Measurements from ENCODE around the gene PCDHGB4. TPM values are rescaled to one million over a fixed set of nuclear protein-coding genes. Genes with fewer than 3 reads are reported as not detected.
A peak's percentile ranks its signal among the peaks of the same experiment; 100 is the strongest.

The PCDHGB4 gene
- total RNA-seq, 1 donor from 2014 or later, result 13.0 TPM

- H3K4me1 Mint-ChIP-seq (ENCODE audit: unreplicated experiment), result no peaks in the 10 kb centered on the region
- H3K27me3 Mint-ChIP-seq, result peaks cover 2% of the 10 kb centered on the region
- H3K4me3 Mint-ChIP-seq, result peak within 1 kb of the TSS; percentile 83
- H3K27ac Mint-ChIP-seq, result peak within 1 kb of the TSS; percentile 74
- H3K9me3 Mint-ChIP-seq, result peaks cover 31% of the 10 kb centered on the region
- TF ChIP-seq CTCF (conservative IDR thresholded peaks at IDR 0.05), result no peak
- no peak for DNase-seq (ENCODE audit: extremely low spot score, unreplicated experiment)
- H3K36me3 Mint-ChIP-seq, result peaks cover 61% of the 10 kb centered on the region
These were observed 33.5 kb downstream of the PCDHGB4 start, which contains the start of gene PCDHGA11 for GRCh38 chr5:141420855-141421488. Gene PCDHGA11, plus strand, starts transcription at chr5:141421051. Its CDS starts 177 bp downstream, at chr5:141421228.

- peak overlapping the region; percentile 83 for H3K4me3 Mint-ChIP-seq
- H3K27ac Mint-ChIP-seq, result no peak overlapping the region
- no peaks in the 10 kb centered on the region for H3K4me1 Mint-ChIP-seq (ENCODE audit: unreplicated experiment)
- DNase-seq (ENCODE audit: extremely low spot score, unreplicated experiment), result no peak
- H3K27me3 Mint-ChIP-seq, result peaks cover 2% of the 10 kb centered on the region
- peaks cover 56% of the 10 kb centered on the region for H3K36me3 Mint-ChIP-seq
- H3K9me3 Mint-ChIP-seq, result peaks cover 31% of the 10 kb centered on the region
- TF ChIP-seq CTCF (conservative IDR thresholded peaks at IDR 0.05), result no peak
These were observed 34.0 kb downstream of the PCDHGB4 start for GRCh38 chr5:141421489-141421855.

- Mint-ChIP-seq H3K4me3 (no peak overlapping the region), H3K9me3 (peaks cover 35% of the 10 kb centered on the region), H3K27me3 (peaks cover 2% of the 10 kb centered on the region), H3K27ac (no peak overlapping the region), H3K4me1 (ENCODE audit: unreplicated experiment) (no peaks in the 10 kb centered on the region), H3K36me3 (peaks cover 53% of the 10 kb centered on the region)
- no peak for DNase-seq (ENCODE audit: extremely low spot score, unreplicated experiment)
- no peak for TF ChIP-seq CTCF (conservative IDR thresholded peaks at IDR 0.05)
These were observed 35.3 kb downstream of the PCDHGB4 start for GRCh38 chr5:141422742-141423291.

GRCh38 chr5:141427783-141428426 is 40.4 kb downstream of the PCDHGB4 start:
- DNase-seq (ENCODE audit: extremely low spot score, unreplicated experiment), result no peak
- H3K4me1 Mint-ChIP-seq (ENCODE audit: unreplicated experiment), result no peaks in the 10 kb centered on the region
- no peak for TF ChIP-seq CTCF (conservative IDR thresholded peaks at IDR 0.05)
- peaks cover 39% of the 10 kb centered on the region for H3K36me3 Mint-ChIP-seq
- H3K4me3 Mint-ChIP-seq, result peak overlapping the region; percentile 34
- H3K9me3 Mint-ChIP-seq, result peaks cover 21% of the 10 kb centered on the region
- H3K27me3 Mint-ChIP-seq, result no peaks in the 10 kb centered on the region
- no peak overlapping the region for H3K27ac Mint-ChIP-seq

- no peak for TF ChIP-seq CTCF (conservative IDR thresholded peaks at IDR 0.05)
- H3K4me3 Mint-ChIP-seq, result no peak within 1 kb of the TSS
- H3K27me3 Mint-ChIP-seq, result no peaks in the 10 kb centered on the region
- no peaks in the 10 kb centered on the region for H3K4me1 Mint-ChIP-seq (ENCODE audit: unreplicated experiment)
- peaks cover 16% of the 10 kb centered on the region for H3K9me3 Mint-ChIP-seq
- no peak for DNase-seq (ENCODE audit: extremely low spot score, unreplicated experiment)
- H3K27ac Mint-ChIP-seq, result no peak within 1 kb of the TSS
- peaks cover 44% of the 10 kb centered on the region for H3K36me3 Mint-ChIP-seq
These were observed 43.0 kb downstream of the PCDHGB4 start, which contains the start of gene PCDHGA12 for GRCh38 chr5:141430332-141431113. Gene PCDHGA12, plus strand, starts transcription at chr5:141430507. Its CDS starts 253 bp downstream, at chr5:141430760.
